H9 (cell line): ENCODE data around the gene PRKCB. TPM values are rescaled to one million over a fixed set of nuclear protein-coding genes. Genes with fewer than 3 reads are reported as not detected.
A peak's percentile ranks its signal among the peaks of the same experiment; 100 is the strongest.
"Not testable (repeated sequence)": the region's sequence is repeated elsewhere in the genome, so short reads cannot be mapped to it uniquely, and the experiment has no call there.

Experiments used
- DNase-seq: peaks from one replicate; pipeline ENCODE4 v3.0.0-alpha.2; 2017
- H2AFZ ChIP-seq: one replicate; pipeline ENCODE4 v1.6.1; 2013; ENCODE audit warnings: mild to moderate bottlenecking, low read length, control low read depth, moderate library complexity
- H2AK5ac ChIP-seq: 2 replicates; pipeline ENCODE4 v1.6.1; 2013; ENCODE audit warnings: low read length, control low read depth, mixed read lengths; ENCODE audit not compliant: insufficient read length
- H2BK120ac ChIP-seq: one replicate; pipeline ENCODE4 v1.6.1; 2013; ENCODE audit warnings: low read depth, mild to moderate bottlenecking, low read length, control low read depth, inconsistent platforms; ENCODE audit not compliant: poor library complexity, severe bottlenecking
- H2BK12ac ChIP-seq: 2 replicates; pipeline ENCODE4 v1.6.1; 2013; ENCODE audit warnings: low read length, control low read depth, mixed read lengths, low read depth; ENCODE audit not compliant: insufficient read length
- H2BK15ac ChIP-seq: 2 replicates; pipeline ENCODE4 v1.6.1; 2013; ENCODE audit warnings: low read depth, low read length, control low read depth
- H2BK20ac ChIP-seq: one replicate; pipeline ENCODE4 v1.6.1; 2013; ENCODE audit warnings: low read depth, mild to moderate bottlenecking, low read length, control low read depth, inconsistent platforms; ENCODE audit not compliant: poor library complexity, severe bottlenecking
- H2BK5ac ChIP-seq: 2 replicates; pipeline ENCODE4 v1.6.1; 2013; ENCODE audit warnings: low read length, control low read depth, mixed read lengths; ENCODE audit not compliant: insufficient read length
- H3K14ac ChIP-seq: 2 replicates; pipeline ENCODE4 v1.6.1; 2013; ENCODE audit warnings: low read length, control low read depth; ENCODE audit not compliant: insufficient read depth
- H3K18ac ChIP-seq: 2 replicates; pipeline ENCODE4 v1.6.1; 2013; ENCODE audit warnings: low read depth, mild to moderate bottlenecking, mixed read lengths, low read length, control low read depth; ENCODE audit not compliant: insufficient read length
- H3K23ac ChIP-seq: 2 replicates; pipeline ENCODE4 v1.6.1; 2013; ENCODE audit warnings: low read length, control low read depth, mixed read lengths, low read depth; ENCODE audit not compliant: insufficient read length
- H3K23me2 ChIP-seq: 2 replicates; pipeline ENCODE4 v1.6.1; 2013; ENCODE audit warnings: low read depth, mild to moderate bottlenecking, mixed read lengths, low read length, control low read depth; ENCODE audit not compliant: insufficient read length, poor library complexity, severe bottlenecking
- H3K27ac ChIP-seq: 2 replicates; pipeline ENCODE4 v1.5.1; 2013; ENCODE audit warnings: low read length, control low read depth, mixed read lengths, low read depth; ENCODE audit not compliant: insufficient read length
- H3K27me3 ChIP-seq: 2 replicates; pipeline ENCODE4 v1.6.1; 2013; ENCODE audit warnings: low read length, control low read depth, inconsistent platforms; ENCODE audit not compliant: insufficient read depth
- H3K4ac ChIP-seq: 2 replicates; pipeline ENCODE4 v1.6.1; 2013; ENCODE audit warnings: low read depth, mild to moderate bottlenecking, control low read depth, inconsistent platforms, low read length, moderate library complexity
- H3K4me1 ChIP-seq: 2 replicates; pipeline ENCODE4 v1.6.1; 2013; ENCODE audit warnings: low read length, control low read depth, inconsistent platforms; ENCODE audit not compliant: insufficient read depth
- H3K4me2 ChIP-seq: 2 replicates; pipeline ENCODE4 v1.6.1; 2013; ENCODE audit warnings: low read length, control low read depth, mixed read lengths; ENCODE audit not compliant: insufficient read length, insufficient read depth
- H3K56ac ChIP-seq: 2 replicates; pipeline ENCODE4 v1.6.1; 2013; ENCODE audit warnings: low read depth, mild to moderate bottlenecking, mixed read lengths, low read length, control low read depth; ENCODE audit not compliant: insufficient read length
- H3K79me1 ChIP-seq: 2 replicates; pipeline ENCODE4 v1.6.1; 2013; ENCODE audit warnings: low read depth, mild to moderate bottlenecking, moderate library complexity, low read length, control low read depth, inconsistent platforms; ENCODE audit not compliant: insufficient read depth, poor library complexity, severe bottlenecking
- H3K79me2 ChIP-seq: 2 replicates; pipeline ENCODE4 v1.6.1; 2013; ENCODE audit warnings: low read length, control low read depth, inconsistent platforms; ENCODE audit not compliant: insufficient read depth
- H3K9ac ChIP-seq: 2 replicates; pipeline ENCODE4 v1.6.1; 2013; ENCODE audit warnings: low read length, control low read depth, mixed read lengths; ENCODE audit not compliant: insufficient read length; ENCODE audit errors: extremely low read depth
- H3K9me3 ChIP-seq: one replicate; pipeline ENCODE4 v1.6.1; 2013; ENCODE audit warnings: low read depth, low read length, inconsistent platforms; ENCODE audit not compliant: control insufficient read depth
- H3T11ph ChIP-seq: one replicate; pipeline ENCODE4 v1.6.1; 2013; ENCODE audit warnings: mild to moderate bottlenecking, low read length, control low read depth, inconsistent platforms
- H4K20me1 ChIP-seq: one replicate; pipeline ENCODE4 v1.6.1; 2013; ENCODE audit not compliant: control insufficient read depth, insufficient read length, insufficient read depth
- H4K5ac ChIP-seq: 2 replicates; pipeline ENCODE4 v1.6.1; 2013; ENCODE audit warnings: low read depth, mild to moderate bottlenecking, mixed read lengths, low read length, control low read depth; ENCODE audit not compliant: insufficient read length
- H4K8ac ChIP-seq: replicated peaks from 2 replicates; pipeline ENCODE4 v1.6.1; 2013; ENCODE audit warnings: low read length, control low read depth, mixed read lengths, low read depth; ENCODE audit not compliant: insufficient read length
- H4K91ac ChIP-seq: 2 replicates; pipeline ENCODE4 v1.6.1; 2013; ENCODE audit warnings: low read depth, mild to moderate bottlenecking, moderate library complexity, mixed read lengths, low read length, control low read depth; ENCODE audit not compliant: insufficient read length
- H3K27ac Mint-ChIP-seq, 3 experiments: 2 replicates in 2 of 3; 3 replicates in 1 of 3; pipeline ENCODE4 v1.8.0; 2020 to 2021; ENCODE audit warnings: mixed read lengths in 3 of 3, mild to moderate bottlenecking in 1 of 3, moderate library complexity in 1 of 3
- H3K27me3 Mint-ChIP-seq: 2 replicates; pipeline ENCODE4 v1.8.0; 2021; ENCODE audit warnings: low read depth, mild to moderate bottlenecking, moderate library complexity, mixed read lengths
- H3K36me3 Mint-ChIP-seq, 3 experiments: 2 replicates in 2 of 3; 3 replicates in 1 of 3; pipeline ENCODE4 v1.8.0; 2020 to 2021; ENCODE audit warnings: low read depth in 3 of 3, mixed read lengths in 3 of 3; ENCODE audit not compliant: insufficient read depth in 1 of 3
- H3K4me1 Mint-ChIP-seq, 2 experiments: 2 replicates each; pipeline ENCODE4 v1.8.0; 2020; ENCODE audit warnings: mixed read lengths in 2 of 2
- H3K4me3 Mint-ChIP-seq, 2 experiments: 2 replicates in 1 of 2; 3 replicates in 1 of 2; pipeline ENCODE4 v1.8.0; 2020 to 2021; ENCODE audit warnings: mild to moderate bottlenecking in 2 of 2, mixed read lengths in 2 of 2, moderate library complexity in 1 of 2
- H3K9me3 Mint-ChIP-seq, 2 experiments: 2 replicates in 1 of 2; 3 replicates in 1 of 2; pipeline ENCODE4 v1.8.0; 2020; ENCODE audit warnings: mild to moderate bottlenecking in 2 of 2, mixed read lengths in 2 of 2, moderate library complexity in 1 of 2
- WGBS: extraction: QIAGEN DNeasy Blood & Tissue Kit; methylation state at CpG from one replicate; pipeline ENCODE4 v1.1.7; 2013; ENCODE audit warnings: missing lambda C conversion rate, low lambda C conversion rate, mixed read lengths; ENCODE audit not compliant: insufficient read length; ENCODE audit errors: extremely low coverage; 5-methylcytosine and 5-hydroxymethylcytosine counted together
- total RNA-seq: library from RNA; stranded (reverse); gene quantifications from 2 replicates; pipeline ENCODE4 v1.2.1, GENCODE V29; 2021
- TF ChIP-seq, protein P1 (sequence below): fragments of 200-600 bp; sonication (generic); conservative IDR thresholded peaks from 3 replicates; pipeline ENCODE4 v1.8.0; 2021; ENCODE audit warnings: antibody characterized with exemption, mild to moderate bottlenecking

PRKCB gene
- total RNA-seq, 1 experiment from 2014 or later: 7.0 TPM

- H3K14ac ChIP-seq: no peak overlapping the region
- Mint-ChIP-seq H3K27ac (no peak overlapping the region), H3K36me3 (no peaks in the 10 kb centered on the region)
Measured at GRCh38 chr16:24013864-24014645, 178.3 kb downstream of the PRKCB start.

GRCh38 chr16:24014955-24015354, 179.2 kb downstream of the PRKCB start:
- not testable (repeated sequence) for H2AFZ ChIP-seq, H3K27me3 Mint-ChIP-seq, H3K4me2 ChIP-seq, H3K9me3 Mint-ChIP-seq, H3K18ac ChIP-seq, H2BK120ac ChIP-seq, H4K20me1 ChIP-seq, H3K9ac ChIP-seq, DNase-seq, H3K23me2 ChIP-seq, H2BK20ac ChIP-seq, H3K14ac ChIP-seq, H2BK15ac ChIP-seq, H4K5ac ChIP-seq, H2BK12ac ChIP-seq, H3K27me3 ChIP-seq, H3K9me3 ChIP-seq, H3K23ac ChIP-seq, H3K36me3 Mint-ChIP-seq, H3T11ph ChIP-seq, H3K4me3 Mint-ChIP-seq, H3K4ac ChIP-seq, H3K56ac ChIP-seq, H2BK5ac ChIP-seq, H3K79me2 ChIP-seq, H3K27ac ChIP-seq, H2AK5ac ChIP-seq, H3K4me1 ChIP-seq, H4K91ac ChIP-seq, H4K8ac ChIP-seq, H3K79me1 ChIP-seq
- H3K4me1 Mint-ChIP-seq: peaks cover 6 to 13% of the 10 kb centered on the region in 2 experiments
- peak overlapping the region in 1 of 3 experiments; percentile 75; a peak in 1 of 7 replicates for H3K27ac Mint-ChIP-seq
- WGBS: no CpG with 5 or more reads among the region's 7 CpGs

More at GRCh38 chr16:24013864-24014645, 178.3 kb downstream of the PRKCB start:
- H4K20me1 ChIP-seq: no peaks in the 10 kb centered on the region
- H3K18ac ChIP-seq: no peak overlapping the region
- H3K27me3 Mint-ChIP-seq: no peaks in the 10 kb centered on the region; the same call in 1 of the 2 replicates
- H3K79me2 ChIP-seq: no peaks in the 10 kb centered on the region
- no peak overlapping the region for H4K91ac ChIP-seq
- H3K56ac ChIP-seq: no peak overlapping the region
- H3K79me1 ChIP-seq: no peaks in the 10 kb centered on the region
- no CpG with 5 or more reads among the region's 9 CpGs for WGBS
- no peaks in the 10 kb centered on the region for H3K9me3 ChIP-seq
- TF ChIP-seq, protein P1, sequence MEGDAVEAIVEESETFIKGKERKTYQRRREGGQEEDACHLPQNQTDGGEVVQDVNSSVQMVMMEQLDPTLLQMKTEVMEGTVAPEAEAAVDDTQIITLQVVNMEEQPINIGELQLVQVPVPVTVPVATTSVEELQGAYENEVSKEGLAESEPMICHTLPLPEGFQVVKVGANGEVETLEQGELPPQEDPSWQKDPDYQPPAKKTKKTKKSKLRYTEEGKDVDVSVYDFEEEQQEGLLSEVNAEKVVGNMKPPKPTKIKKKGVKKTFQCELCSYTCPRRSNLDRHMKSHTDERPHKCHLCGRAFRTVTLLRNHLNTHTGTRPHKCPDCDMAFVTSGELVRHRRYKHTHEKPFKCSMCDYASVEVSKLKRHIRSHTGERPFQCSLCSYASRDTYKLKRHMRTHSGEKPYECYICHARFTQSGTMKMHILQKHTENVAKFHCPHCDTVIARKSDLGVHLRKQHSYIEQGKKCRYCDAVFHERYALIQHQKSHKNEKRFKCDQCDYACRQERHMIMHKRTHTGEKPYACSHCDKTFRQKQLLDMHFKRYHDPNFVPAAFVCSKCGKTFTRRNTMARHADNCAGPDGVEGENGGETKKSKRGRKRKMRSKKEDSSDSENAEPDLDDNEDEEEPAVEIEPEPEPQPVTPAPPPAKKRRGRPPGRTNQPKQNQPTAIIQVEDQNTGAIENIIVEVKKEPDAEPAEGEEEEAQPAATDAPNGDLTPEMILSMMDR: no peak
- H2BK15ac ChIP-seq: no peak overlapping the region
- H3K4me1 Mint-ChIP-seq: peaks cover 6 to 13% of the 10 kb centered on the region in 2 experiments
- no peak overlapping the region for H2AFZ ChIP-seq
- no peak overlapping the region for H4K5ac ChIP-seq
- no peak overlapping the region for H2BK12ac ChIP-seq
- no peak overlapping the region for H3K4me2 ChIP-seq
- H3K23me2 ChIP-seq: no peaks in the 10 kb centered on the region
- H3K9ac ChIP-seq: no peak overlapping the region
- no peak for DNase-seq
- H3K9me3 Mint-ChIP-seq: no peaks in the 10 kb centered on the region
- no peak overlapping the region for H4K8ac ChIP-seq
- H3K27ac ChIP-seq: no peak overlapping the region
- no peaks in the 10 kb centered on the region for H3K4me1 ChIP-seq
- H3K4ac ChIP-seq: no peak overlapping the region
- H2BK5ac ChIP-seq: no peak overlapping the region
- no peak overlapping the region for H3K23ac ChIP-seq
- H3T11ph ChIP-seq: no peak overlapping the region
- no peak overlapping the region for H3K4me3 Mint-ChIP-seq
- H2BK120ac ChIP-seq: no peak overlapping the region
- H2BK20ac ChIP-seq: no peak overlapping the region
- H3K27me3 ChIP-seq: no peaks in the 10 kb centered on the region
- H2AK5ac ChIP-seq: no peak overlapping the region
